SK-N-SH (cell line): Measurements from ENCODE around the gene CDH4. TPM values are rescaled to one million over a fixed set of nuclear protein-coding genes. Genes with fewer than 3 reads are reported as not detected.
"Not testable (repeated sequence)": the region's sequence is repeated elsewhere in the genome, so short reads cannot be mapped to it uniquely, and the experiment has no call there.

Experiments used
- CTCF ChIA-PET: fragments of 300-600, 350-600 bp; formaldehyde crosslinking; extraction: SDS; loops from one replicate; lab custom pipeline; 2021; lab: Yijun Ruan, JAX
- POLR2A ChIA-PET: fragments of 350-600 bp; sonication (Branson Sonifier 250); formaldehyde crosslinking; extraction: SDS; loops from one replicate; lab custom pipeline; 2020; ENCODE audit warnings: antibody characterized with exemption, inconsistent platforms; lab: Yijun Ruan, JAX
- DNase-seq: peaks from one replicate; pipeline ENCODE4 v3.0.0; 2012
- H2AFZ ChIP-seq: fragments of 200-600 bp; sonication (generic); 2 replicates; pipeline ENCODE4 v1.8.1; 2016; ENCODE audit warnings: antibody characterized with exemption, mild to moderate bottlenecking, low read depth
- H3F3A ChIP-seq: fragments of 200-600 bp; sonication (generic); replicated peaks from 2 replicates; pipeline ENCODE3; 2016; ENCODE audit warnings: antibody characterized with exemption, mild to moderate bottlenecking; ENCODE audit not compliant: insufficient read depth
- H3K27ac ChIP-seq, 2 experiments: fragments of 200-500 bp in 1 of 2; fragments of 200-600 bp in 1 of 2; sonication (Bioruptor generic) in 1 of 2; sonication (generic), shearing (Covaris generic) in 1 of 2; 2 replicates each; pipeline versions ENCODE4 v1.5.1 to v1.6.1; 2014 to 2016; ENCODE audit warnings: low read depth in 2 of 2, inconsistent platforms in 1 of 2, low read length in 1 of 2, mild to moderate bottlenecking in 1 of 2, mixed read lengths in 1 of 2
- H3K27me3 ChIP-seq: fragments of 200-600 bp; sonication (generic), shearing (Covaris generic); 2 replicates; pipeline ENCODE4 v1.6.1; 2016; ENCODE audit warnings: mixed run types; ENCODE audit not compliant: insufficient read depth
- H3K36me3 ChIP-seq, 2 experiments: fragments of 200-500 bp in 1 of 2; fragments of 200-600 bp in 1 of 2; sonication (Bioruptor generic) in 1 of 2; sonication (generic) in 1 of 2; replicated peaks in 1 of 2; 2 replicates each; pipeline versions ENCODE3 to v1.5.1; 2014 to 2016; ENCODE audit warnings: low read length in 1 of 2, mild to moderate bottlenecking in 1 of 2; ENCODE audit not compliant: insufficient read depth in 2 of 2, control insufficient read depth in 1 of 2
- H3K4me1 ChIP-seq, 2 experiments: fragments of 200-500 bp in 1 of 2; fragments of 200-600 bp in 1 of 2; sonication (Bioruptor generic) in 1 of 2; sonication (generic), shearing (Covaris generic) in 1 of 2; 2 replicates each; pipeline versions ENCODE4 v1.5.1 to v1.6.1; 2014 to 2016; ENCODE audit warnings: low read depth in 1 of 2, low read length in 1 of 2, mixed run types in 1 of 2; ENCODE audit not compliant: insufficient read depth in 2 of 2, control insufficient read depth in 1 of 2
- H3K4me2 ChIP-seq: fragments of 200-600 bp; sonication (generic), shearing (Covaris generic); 2 replicates; pipeline ENCODE4 v1.6.1; 2017; ENCODE audit warnings: mixed run types
- H3K4me3 ChIP-seq, 2 experiments: fragments of 200-500 bp in 1 of 2; fragments of 200-600 bp in 1 of 2; sonication (Bioruptor generic) in 1 of 2; sonication (generic), shearing (Covaris generic) in 1 of 2; 2 replicates each; pipeline versions ENCODE4 v1.5.1 to v1.8.1; 2014 to 2016; ENCODE audit warnings: low read depth in 2 of 2, inconsistent platforms in 1 of 2, low read length in 1 of 2, mild to moderate bottlenecking in 1 of 2, mixed read lengths in 1 of 2, moderate library complexity in 1 of 2
- H3K79me2 ChIP-seq: fragments of 200-600 bp; sonication (generic); 2 replicates; pipeline ENCODE4 v1.8.1; 2017; ENCODE audit warnings: mild to moderate bottlenecking; ENCODE audit not compliant: insufficient read depth
- H3K9ac ChIP-seq: fragments of 200-600 bp; sonication (generic); 2 replicates; pipeline ENCODE4 v1.6.1; 2017; ENCODE audit warnings: mixed run types
- H3K9me2 ChIP-seq: fragments of 200-600 bp; sonication (generic); 2 replicates; pipeline ENCODE4 v1.6.1; 2017; ENCODE audit warnings: mixed run types
- H3K9me3 ChIP-seq: fragments of 200-600 bp; sonication (generic); 2 replicates; pipeline ENCODE4 v1.6.1; 2017; ENCODE audit warnings: mixed run types, mild to moderate bottlenecking, moderate library complexity
- H4K20me1 ChIP-seq: fragments of 200-600 bp; sonication (generic); 2 replicates; pipeline ENCODE4 v1.6.1; 2017; ENCODE audit warnings: mild to moderate bottlenecking, mixed run types; ENCODE audit not compliant: insufficient read depth
- CHD2 ChIP-seq: fragments of 150-350 bp; IDR thresholded peaks from 2 replicates; pipeline ENCODE4 v1.6.1; 2018; ENCODE audit warnings: low read length; ENCODE audit not compliant: partially characterized antibody
- EP300 ChIP-seq, 2 experiments: IDR thresholded peaks; 2 replicates each; pipeline versions ENCODE4 v1.4.0 to v1.6.1; 2012; ENCODE audit warnings: borderline replicate concordance in 1 of 2, low read depth in 1 of 2, low read length in 1 of 2
- NRF1 ChIP-seq: IDR thresholded peaks from 2 replicates; pipeline ENCODE4 v1.6.1; 2012; ENCODE audit warnings: low read depth, mild to moderate bottlenecking, low read length
- POLR2AphosphoS5 ChIP-seq: IDR thresholded peaks from 2 replicates; pipeline ENCODE4 v1.6.1; 2012; ENCODE audit warnings: low read depth, low read length
- RAD21 ChIP-seq: IDR thresholded peaks from 2 replicates; pipeline ENCODE4 v1.6.1; 2012; ENCODE audit warnings: mild to moderate bottlenecking, low read length
- RFX5 ChIP-seq: IDR thresholded peaks from 2 replicates; pipeline ENCODE4 v1.6.1; 2012; ENCODE audit warnings: mild to moderate bottlenecking, improper control_type of control experiment, low read length
- TAF1 ChIP-seq: IDR thresholded peaks from 2 replicates; pipeline ENCODE4 v1.6.1; 2012; ENCODE audit warnings: low read depth, mild to moderate bottlenecking, low read length, moderate library complexity, borderline replicate concordance
- TCF12 ChIP-seq: IDR thresholded peaks from 2 replicates; pipeline ENCODE4 v1.4.0; 2012
- YY1 ChIP-seq: IDR thresholded peaks from 2 replicates; pipeline ENCODE4 v1.4.0; 2012; ENCODE audit warnings: low read depth, mild to moderate bottlenecking
- ZBTB33 ChIP-seq: IDR thresholded peaks from 2 replicates; pipeline ENCODE4 v1.4.0; 2012; ENCODE audit warnings: low read depth, borderline replicate concordance
- WGBS: methylation state at CpG from one replicate; pipeline ENCODE4 v1.1.6; 2017; ENCODE audit warnings: low lambda C conversion rate; 5-methylcytosine and 5-hydroxymethylcytosine counted together
- polyA plus RNA-seq, 3 experiments: library from polyadenylated mRNA; depleted of rRNA; stranded (reverse); fragments of >200 nt; gene quantifications; 2 replicates each; pipeline ENCODE4 v1.2.3, GENCODE V29; 2012
- TF ChIP-seq, protein P1 (sequence below): fragments of 150-350 bp; IDR thresholded peaks from 2 replicates; pipeline ENCODE4 v1.6.1; 2016; ENCODE audit warnings: mild to moderate bottlenecking, low read depth, low read length

CDH4 gene
- polyA plus RNA-seq, 1 of the 3 experiments (the other 2 are of a cell fraction), result not detected

DNA sequence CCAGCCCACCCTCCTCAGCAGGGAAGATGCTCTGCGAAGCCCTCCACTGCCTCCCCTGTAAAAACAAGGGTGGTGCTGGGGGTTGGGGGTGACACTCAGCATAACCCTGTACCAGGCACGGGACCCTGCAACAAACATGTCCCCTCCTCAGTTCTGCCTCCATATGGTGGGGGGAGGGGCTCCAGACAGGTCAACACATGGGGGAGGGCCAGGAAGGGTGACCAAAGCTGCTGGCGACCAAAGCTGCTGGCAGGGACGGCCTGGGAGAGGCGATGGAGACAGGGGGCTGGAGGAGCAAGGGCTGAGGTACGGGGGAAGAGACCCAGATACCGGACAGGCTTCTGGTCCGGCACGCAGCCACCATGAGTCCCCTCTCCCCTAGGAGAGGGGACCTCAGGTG is 690.5 kb downstream of the CDH4 start:
- Histone ChIP-seq H3K4me3 (no peak overlapping the region), H3K36me3 (no peaks in the 10 kb centered on the region), H3K9me2 (no peaks in the 10 kb centered on the region), H3K4me2 (no peak overlapping the region), H3K9me3 (no peaks in the 10 kb centered on the region), H3F3A (no peaks in the 10 kb centered on the region), H3K27ac (no peak overlapping the region), H3K9ac (no peak overlapping the region), H3K27me3 (no peaks in the 10 kb centered on the region), H4K20me1 (no peaks in the 10 kb centered on the region), H2AFZ (no peak overlapping the region), H3K79me2 (no peaks in the 10 kb centered on the region), H3K4me1 (no peaks in the 10 kb centered on the region)
- POLR2A ChIA-PET, result no interaction called here
- DNase-seq, result no peak
- CTCF ChIA-PET, result no interaction called here
- WGBS, result 61% methylated on average over 8 of the region's 9 CpGs
- TF ChIP-seq YY1, result no peak
- no peak for TF ChIP-seq CHD2
- no peak for TF ChIP-seq TCF12
- no peak for TF ChIP-seq EP300 (IDR thresholded peaks at IDR 0.05; ENCODE audit: borderline replicate concordance in 1 of 2, low read depth in 1 of 2, low read length in 1 of 2)
- TF ChIP-seq, protein P1, sequence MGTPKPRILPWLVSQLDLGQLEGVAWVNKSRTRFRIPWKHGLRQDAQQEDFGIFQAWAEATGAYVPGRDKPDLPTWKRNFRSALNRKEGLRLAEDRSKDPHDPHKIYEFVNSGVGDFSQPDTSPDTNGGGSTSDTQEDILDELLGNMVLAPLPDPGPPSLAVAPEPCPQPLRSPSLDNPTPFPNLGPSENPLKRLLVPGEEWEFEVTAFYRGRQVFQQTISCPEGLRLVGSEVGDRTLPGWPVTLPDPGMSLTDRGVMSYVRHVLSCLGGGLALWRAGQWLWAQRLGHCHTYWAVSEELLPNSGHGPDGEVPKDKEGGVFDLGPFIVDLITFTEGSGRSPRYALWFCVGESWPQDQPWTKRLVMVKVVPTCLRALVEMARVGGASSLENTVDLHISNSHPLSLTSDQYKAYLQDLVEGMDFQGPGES, result no peak
- no peak for TF ChIP-seq TAF1
- no peak for TF ChIP-seq RFX5
- TF ChIP-seq POLR2AphosphoS5, result no peak
- no peak for TF ChIP-seq RAD21
- TF ChIP-seq ZBTB33, result no peak
- no peak for TF ChIP-seq NRF1
- TF ChIP-seq, all 33 proteins: peak for 0

GRCh38 chr20:61944967-61945366 is 692.9 kb downstream of the CDH4 start:
- H2AFZ ChIP-seq, H3F3A ChIP-seq, H3K9me2 ChIP-seq, H3K9me3 ChIP-seq, H3K4me3 ChIP-seq, H3K79me2 ChIP-seq, DNase-seq, H3K27ac ChIP-seq, H3K4me1 ChIP-seq, CTCF ChIA-PET, H3K27me3 ChIP-seq, POLR2A ChIA-PET, H3K9ac ChIP-seq, H4K20me1 ChIP-seq, H3K36me3 ChIP-seq, H3K4me2 ChIP-seq: not testable (repeated sequence)
- WGBS, result 91% methylated on average over 8 of the region's 34 CpGs

- CTCF ChIA-PET, result not testable (repeated sequence)
- 87% methylated on average over 23 of the region's 29 CpGs for WGBS
Measured at GRCh38 chr20:61945495-61945894, 693.4 kb downstream of the CDH4 start.

DNA sequence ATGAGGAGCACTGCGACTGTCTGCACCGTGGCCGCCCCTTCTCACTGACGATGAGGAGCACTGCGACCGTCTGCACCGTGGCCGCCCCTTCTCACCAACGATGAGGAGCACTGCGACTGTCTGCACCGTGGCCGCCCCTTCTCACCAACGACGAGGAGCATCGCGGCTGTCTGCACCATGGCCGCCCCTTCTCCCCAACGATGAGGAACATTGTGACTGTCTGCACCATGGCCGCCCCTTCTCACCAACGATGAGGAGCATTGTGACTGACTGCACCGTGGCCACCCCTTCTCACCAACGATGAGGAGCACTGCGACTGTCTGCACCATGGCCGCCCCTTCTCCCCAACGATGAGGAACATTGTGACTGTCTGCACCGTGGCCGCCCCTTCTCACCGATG is 696.0 kb downstream of the CDH4 start:
- H3K79me2 ChIP-seq, H4K20me1 ChIP-seq, H3K27ac ChIP-seq, CTCF ChIA-PET, H3K27me3 ChIP-seq, H2AFZ ChIP-seq, H3K9me2 ChIP-seq, H3K4me3 ChIP-seq, H3K4me2 ChIP-seq, DNase-seq, H3F3A ChIP-seq, H3K36me3 ChIP-seq, H3K9me3 ChIP-seq, POLR2A ChIA-PET, H3K9ac ChIP-seq, H3K4me1 ChIP-seq: not testable (repeated sequence)
- WGBS, result 81% methylated on average over 27 of the region's 28 CpGs

More at GRCh38 chr20:61945495-61945894, 693.4 kb downstream of the CDH4 start:
- H3K4me3 ChIP-seq, DNase-seq, H2AFZ ChIP-seq, H3K79me2 ChIP-seq, H3K27me3 ChIP-seq, H3K4me1 ChIP-seq, H3K9me3 ChIP-seq, H3K27ac ChIP-seq, H3K9me2 ChIP-seq, H4K20me1 ChIP-seq, POLR2A ChIA-PET, H3K36me3 ChIP-seq, H3K9ac ChIP-seq, H3K4me2 ChIP-seq, H3F3A ChIP-seq: not testable (repeated sequence)
